NT2/D1 (cell line): Measurements from ENCODE around the gene CANT1.

Experiments
- DNase-seq: peaks from one replicate; pipeline ENCODE4 v3.0.0-alpha.2; 2011; ENCODE audit warnings: low read depth, low spot score
- H3K27me3 ChIP-seq: 2 replicates; pipeline ENCODE4 v1.6.0; 2011; ENCODE audit warnings: mild to moderate bottlenecking; ENCODE audit not compliant: insufficient read length, insufficient read depth
- H3K36me3 ChIP-seq: 2 replicates; pipeline ENCODE4 v1.6.1; 2011; ENCODE audit warnings: mild to moderate bottlenecking, low read length, mixed read lengths; ENCODE audit not compliant: insufficient read depth, insufficient read length
- H3K4me1 ChIP-seq: 2 replicates; pipeline ENCODE4 v1.5.1; 2011; ENCODE audit not compliant: insufficient read depth, insufficient read length
- H3K4me3 ChIP-seq: 2 replicates; pipeline ENCODE4 v1.5.1; 2011; ENCODE audit warnings: low read depth; ENCODE audit not compliant: insufficient read length
- H3K9ac ChIP-seq: 2 replicates; pipeline ENCODE4 v1.6.0; 2011; ENCODE audit warnings: low read depth; ENCODE audit not compliant: insufficient read length
- H3K9me3 ChIP-seq: 2 replicates; pipeline ENCODE4 v1.5.1; 2011; ENCODE audit warnings: mild to moderate bottlenecking, low read length; ENCODE audit not compliant: insufficient read depth
- SUZ12 ChIP-seq: IDR thresholded peaks from 2 replicates; pipeline ENCODE4 v1.6.1; 2011; ENCODE audit not compliant: insufficient read length, insufficient read depth; ENCODE audit errors: extremely low read depth
- YY1 ChIP-seq: IDR thresholded peaks from 2 replicates; pipeline ENCODE4 v1.6.1; 2011; ENCODE audit not compliant: insufficient read length, insufficient read depth
- ZNF274 ChIP-seq: IDR thresholded peaks from 2 replicates; pipeline ENCODE4 v1.6.1; 2011; ENCODE audit warnings: mild to moderate bottlenecking, low read depth, low read length

CANT1 gene

GRCh38 chr17:79008666-79009387 is 737 bp downstream of the CANT1 start:
- Histone ChIP-seq H3K9ac (peak overlapping the region; percentile 94), H3K36me3 (peaks cover 26% of the 10 kb centered on the region), H3K4me1 (peaks cover 9% of the 10 kb centered on the region), H3K9me3 (peaks cover 17% of the 10 kb centered on the region), H3K4me3 (peak overlapping the region; percentile 98), H3K27me3 (peaks cover 12% of the 10 kb centered on the region)
- TF ChIP-seq SUZ12 (no peak), YY1 (no peak), ZNF274 (no peak)
- no peak for DNase-seq

DNA sequence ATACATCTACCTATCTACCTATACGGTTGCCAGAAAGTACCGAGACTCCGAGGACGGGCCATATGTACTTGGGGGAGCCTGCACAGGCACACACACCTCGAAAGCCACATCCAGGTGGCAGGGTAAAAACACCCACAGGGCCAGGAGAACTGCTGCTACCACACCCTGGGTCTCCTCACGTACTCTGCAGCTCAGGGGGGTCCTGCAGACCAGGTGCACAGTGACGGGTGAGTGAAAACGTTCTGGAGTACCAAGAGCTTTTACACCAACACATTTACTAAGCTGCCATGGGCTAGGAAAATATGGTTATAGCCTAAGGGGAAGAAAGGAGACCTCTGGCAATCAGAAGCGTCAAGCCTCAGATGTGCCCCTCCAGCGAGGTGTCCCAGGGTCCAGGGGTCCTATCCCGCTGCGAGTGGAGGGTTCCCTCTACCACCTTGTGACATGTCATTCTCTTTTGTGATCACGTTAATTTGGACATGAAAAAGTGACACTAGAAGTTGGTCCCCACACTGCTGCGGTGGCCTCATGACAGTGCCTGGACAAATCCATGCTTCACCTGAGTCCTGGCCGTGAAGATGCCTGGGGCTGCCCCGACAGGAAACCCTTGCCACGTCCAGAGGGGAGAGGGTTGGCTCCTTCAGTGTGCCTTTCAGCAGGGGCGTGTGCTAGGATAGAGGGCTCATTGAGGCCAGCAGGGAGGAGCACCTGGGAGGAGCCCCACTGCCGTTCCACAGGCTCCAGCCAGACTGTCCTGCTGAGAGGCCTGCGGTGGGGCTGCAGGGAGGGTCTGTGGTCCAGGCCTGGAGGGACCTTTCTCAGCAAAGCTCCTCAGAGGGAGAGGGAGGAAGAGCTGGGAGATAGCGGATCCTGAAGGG is 1.8 kb downstream of the CANT1 start:
- Histone ChIP-seq H3K9me3 (peaks cover 7% of the 10 kb centered on the region), H3K4me3 (no peak overlapping the region), H3K4me1 (peaks cover 9% of the 10 kb centered on the region), H3K36me3 (peaks cover 35% of the 10 kb centered on the region), H3K9ac (peak overlapping the region; percentile 22), H3K27me3 (peaks cover 16% of the 10 kb centered on the region)
- TF ChIP-seq SUZ12 (no peak), ZNF274 (no peak), YY1 (no peak)
- DNase-seq, result no peak

DNA sequence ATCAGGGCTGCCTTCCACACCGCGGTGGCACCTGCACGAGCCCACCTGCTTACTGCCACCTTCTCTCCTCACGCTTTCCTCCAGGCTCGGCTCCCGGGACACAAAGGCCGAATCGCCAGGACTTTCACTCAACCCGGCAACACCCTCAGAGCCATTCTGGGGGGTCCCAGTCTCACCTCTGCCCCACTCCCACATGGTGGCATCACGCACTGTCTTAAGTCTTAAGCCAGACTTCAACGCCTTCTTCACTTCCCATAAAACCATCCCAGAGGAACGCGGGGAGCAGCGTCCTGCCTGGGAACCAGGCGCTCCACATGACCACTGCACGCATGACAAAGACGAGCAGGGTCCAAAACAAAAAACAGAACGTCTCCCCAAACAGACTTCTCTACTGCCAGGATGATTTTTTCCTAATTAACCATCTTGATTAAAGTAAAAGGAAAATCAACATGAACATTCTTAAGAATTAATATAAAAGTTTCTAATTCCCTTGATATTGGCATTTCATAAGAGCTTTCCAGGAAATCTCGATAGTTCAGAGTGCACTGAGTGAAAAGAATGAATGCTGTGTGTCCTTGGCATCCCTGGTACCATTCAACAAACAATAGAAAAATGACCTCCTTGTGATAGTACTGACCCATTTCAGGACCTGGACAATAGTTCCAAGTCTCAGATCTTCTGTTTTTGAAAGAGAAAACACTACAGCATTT is 2.6 kb downstream of the CANT1 start:
- no peak for DNase-seq
- Histone ChIP-seq H3K4me1 (peaks cover 9% of the 10 kb centered on the region), H3K9ac (no peak overlapping the region), H3K9me3 (no peaks in the 10 kb centered on the region), H3K4me3 (no peak overlapping the region), H3K27me3 (peaks cover 20% of the 10 kb centered on the region), H3K36me3 (peaks cover 43% of the 10 kb centered on the region)
- TF ChIP-seq ZNF274, result no peak
- TF ChIP-seq YY1, result no peak

GRCh38 chr17:79006046-79006445 is 3.5 kb downstream of the CANT1 start:
- Histone ChIP-seq H3K4me1 (peaks cover 9% of the 10 kb centered on the region), H3K36me3 (peaks cover 43% of the 10 kb centered on the region), H3K4me3 (no peak overlapping the region), H3K9ac (no peak overlapping the region), H3K27me3 (peaks cover 20% of the 10 kb centered on the region), H3K9me3 (no peaks in the 10 kb centered on the region)
- no peak for TF ChIP-seq ZNF274
- no peak for TF ChIP-seq YY1
- TF ChIP-seq SUZ12, result no peak
- DNase-seq, result no peak

DNA sequence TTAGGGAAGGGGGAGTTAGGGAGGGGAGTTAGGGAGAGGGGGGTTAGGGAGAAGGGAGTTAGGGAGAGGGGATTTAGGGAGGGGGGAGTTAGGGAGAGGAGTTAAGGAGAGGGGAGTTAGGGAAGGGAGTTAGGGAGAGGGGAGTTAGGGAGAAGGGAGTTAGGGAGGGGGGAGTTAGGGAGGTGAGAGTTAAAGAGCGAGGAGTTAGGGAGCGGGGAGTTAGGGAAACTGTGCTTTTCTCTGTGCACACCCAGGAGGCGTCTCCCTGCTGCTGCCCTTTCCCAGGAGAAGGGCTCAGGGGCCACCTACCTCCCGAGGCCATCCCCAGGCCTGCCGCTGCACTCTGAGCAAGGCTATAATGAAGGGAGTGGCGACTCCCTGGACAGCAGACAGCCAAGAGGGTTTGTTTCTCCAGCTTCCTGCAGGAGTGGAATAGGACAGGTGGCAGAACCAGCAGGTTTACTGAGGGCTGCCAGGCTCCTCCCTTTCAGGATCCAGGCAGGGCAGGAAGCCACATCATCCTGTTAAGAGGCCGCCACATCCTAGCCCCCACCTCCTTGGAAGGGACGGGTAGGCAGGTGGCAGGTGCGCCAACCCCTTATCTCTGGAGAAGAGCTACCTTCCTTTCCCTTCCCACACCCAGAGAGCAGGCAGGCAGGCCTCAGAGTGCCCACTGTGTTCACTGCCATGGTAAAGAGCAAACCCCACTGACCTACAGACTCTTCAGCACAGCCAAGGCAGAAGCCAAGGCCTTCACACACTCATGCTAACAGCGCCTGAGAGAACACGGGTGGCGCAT is 4.3 kb downstream of the CANT1 start:
- peaks cover 8% of the 10 kb centered on the region for H3K4me1 ChIP-seq
- H3K27me3 ChIP-seq, result peaks cover 20% of the 10 kb centered on the region
- TF ChIP-seq ZNF274 (no peak), YY1 (no peak), SUZ12 (no peak)
- no peak overlapping the region for H3K4me3 ChIP-seq
- H3K9me3 ChIP-seq, result no peaks in the 10 kb centered on the region
- no peak for DNase-seq
- H3K36me3 ChIP-seq, result peaks cover 50% of the 10 kb centered on the region
- no peak overlapping the region for H3K9ac ChIP-seq

DNA sequence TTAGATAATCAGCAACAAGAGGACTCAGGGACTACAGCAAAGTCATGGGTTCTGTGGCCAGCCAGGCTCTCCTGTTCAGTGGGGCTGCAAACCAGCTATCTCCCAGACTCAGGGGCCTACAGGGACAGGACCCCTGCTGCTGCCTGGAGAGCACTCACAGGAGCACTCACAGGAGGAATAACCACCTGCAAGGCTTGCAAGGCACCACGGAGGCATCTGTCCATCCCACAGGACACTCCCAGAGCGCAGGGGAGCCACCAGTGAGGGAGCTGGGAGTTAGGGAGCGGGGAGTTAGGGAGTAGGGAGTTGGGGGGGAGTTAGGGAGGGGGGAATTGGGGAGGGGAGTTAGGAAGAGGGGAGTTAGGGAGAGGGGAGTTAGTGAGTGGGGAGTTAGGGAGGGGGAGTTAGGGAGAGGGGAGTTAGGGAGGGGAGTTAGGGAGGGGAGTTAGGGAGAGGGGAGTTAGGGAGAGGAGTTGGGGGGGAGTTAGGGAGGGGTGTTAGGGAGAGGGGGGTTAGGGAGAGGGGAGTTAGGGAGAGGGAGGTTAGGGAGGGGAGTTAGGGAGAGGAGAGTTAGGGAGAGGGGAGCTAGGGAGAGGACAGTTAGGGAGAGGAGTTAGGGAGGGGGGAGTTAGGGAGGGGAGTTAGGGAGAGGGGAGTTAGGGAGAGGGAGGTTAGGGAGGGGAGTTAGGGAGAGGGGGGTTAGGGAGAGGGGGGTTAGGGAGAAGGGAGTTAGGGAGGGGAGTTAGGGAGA is 5.7 kb downstream of the CANT1 start:
- H3K9ac ChIP-seq, result no peak overlapping the region
- no peaks in the 10 kb centered on the region for H3K9me3 ChIP-seq
- peaks cover 6% of the 10 kb centered on the region for H3K4me1 ChIP-seq
- DNase-seq, result no peak
- peaks cover 20% of the 10 kb centered on the region for H3K27me3 ChIP-seq
- H3K4me3 ChIP-seq, result no peak overlapping the region
- peaks cover 60% of the 10 kb centered on the region for H3K36me3 ChIP-seq
- no peak for TF ChIP-seq YY1
- no peak for TF ChIP-seq SUZ12
- TF ChIP-seq ZNF274, result no peak
